NB4 (cell line): Measurements from ENCODE around the gene SUSD2.

Source experiments
- CTCF ChIP-seq: IDR thresholded peaks from one replicate; pipeline ENCODE4 v1.5.1; 2012; ENCODE audit warnings: low read depth, low read length
- MAX ChIP-seq: IDR thresholded peaks from 2 replicates; pipeline ENCODE4 v1.6.1; 2011; ENCODE audit warnings: low read depth, low read length
- MYC ChIP-seq: IDR thresholded peaks from 2 replicates; pipeline ENCODE4 v1.6.1; 2011; ENCODE audit warnings: low read depth, low read length
- POLR2A ChIP-seq: IDR thresholded peaks from 2 replicates; pipeline ENCODE4 v1.6.1; 2011; ENCODE audit warnings: mild to moderate bottlenecking; ENCODE audit not compliant: insufficient read length; ENCODE audit errors: extremely low read depth

GRCh38 chr22:24225951-24226350, 44.7 kb downstream of the SUSD2 start:
- TF ChIP-seq CTCF (no peak), MAX (no peak), POLR2A (no peak), MYC (no peak)
